Activated naive CD8-positive, alpha-beta T cell treated with anti-CD3 and anti-CD28 coated beads for 36 hours (primary cell): ENCODE data around the gene RXFP1. TPM values are rescaled to one million over a fixed set of nuclear protein-coding genes. Genes with fewer than 3 reads are reported as not detected.
"Not testable (repeated sequence)": the region's sequence is repeated elsewhere in the genome, so short reads cannot be mapped to it uniquely, and the experiment has no call there.

Experiments used
- DNase-seq: peaks from one replicate; pipeline ENCODE4 v3.0.0; 2021
- H3K27ac Mint-ChIP-seq: one replicate; pipeline ENCODE4 v1.8.0; 2022; ENCODE audit warnings: mild to moderate bottlenecking, moderate library complexity, mixed read lengths
- H3K27me3 Mint-ChIP-seq: one replicate; pipeline ENCODE4 v1.8.0; 2022; ENCODE audit warnings: mild to moderate bottlenecking, mixed read lengths
- H3K36me3 Mint-ChIP-seq: one replicate; pipeline ENCODE4 v1.8.0; 2021; ENCODE audit warnings: mild to moderate bottlenecking, mixed read lengths
- H3K4me1 Mint-ChIP-seq: one replicate; pipeline ENCODE4 v1.8.0; 2021; ENCODE audit warnings: mixed read lengths
- H3K4me3 Mint-ChIP-seq: one replicate; pipeline ENCODE4 v1.8.0; 2022; ENCODE audit warnings: mild to moderate bottlenecking, moderate library complexity, mixed read lengths
- H3K9me3 Mint-ChIP-seq: one replicate; pipeline ENCODE4 v1.8.0; 2022; ENCODE audit warnings: mixed read lengths
- total RNA-seq, 2 experiments: library from RNA; stranded (reverse); gene quantifications; one replicate each; pipeline ENCODE4 v1.2.3, GENCODE V29; 2021

Gene RXFP1
- total RNA-seq, 2 experiments from 2014 or later = not detected

DNA sequence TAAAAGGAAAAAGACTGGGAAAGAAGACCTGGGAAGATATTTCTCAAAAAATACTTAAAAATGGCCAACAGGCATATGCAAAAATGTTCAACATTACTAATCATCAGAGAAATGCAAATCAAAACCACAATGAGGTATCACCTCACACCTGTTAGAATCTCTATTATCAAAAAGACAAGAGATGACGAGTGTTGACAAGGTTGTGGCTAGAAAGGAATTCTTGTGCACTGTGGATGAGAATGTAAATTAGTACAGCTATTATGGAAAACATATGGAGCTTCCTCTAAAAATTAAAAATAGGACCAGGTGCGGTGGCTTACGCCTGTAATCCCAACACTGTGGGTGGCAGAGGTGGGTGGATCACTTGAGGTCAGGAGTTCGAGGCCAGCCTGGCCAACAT lies 100.0 kb downstream of the RXFP1 start:
- Mint-ChIP-seq H3K9me3 (no peaks in the 10 kb centered on the region), H3K4me3 (no peak overlapping the region), H3K36me3 (no peaks in the 10 kb centered on the region), H3K27me3 (peaks cover 18% of the 10 kb centered on the region), H3K4me1 (no peaks in the 10 kb centered on the region), H3K27ac (no peak overlapping the region)
- no peak for DNase-seq

DNA sequence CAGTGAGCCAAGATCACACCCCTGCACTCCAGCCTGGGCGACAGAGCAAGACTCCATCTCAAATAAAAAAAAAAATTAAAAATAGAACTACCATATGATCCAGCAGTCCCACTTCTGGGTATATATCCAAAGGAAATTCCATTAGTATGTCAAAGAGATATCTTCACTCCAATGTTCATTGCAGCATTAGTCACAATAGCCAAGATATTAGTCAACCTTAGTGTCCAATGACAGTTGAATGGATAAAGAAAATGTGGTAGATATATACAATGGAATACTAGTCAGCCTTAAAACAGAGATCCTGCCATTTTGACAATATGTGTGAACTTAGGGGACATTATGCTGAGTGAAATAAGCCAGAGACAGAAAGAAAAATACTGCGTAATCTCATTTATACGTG lies 100.6 kb downstream of the RXFP1 start:
- H3K4me1 Mint-ChIP-seq = no peaks in the 10 kb centered on the region
- no peak overlapping the region for H3K27ac Mint-ChIP-seq
- H3K9me3 Mint-ChIP-seq = no peaks in the 10 kb centered on the region
- DNase-seq = no peak
- H3K36me3 Mint-ChIP-seq = no peaks in the 10 kb centered on the region
- H3K27me3 Mint-ChIP-seq = peaks cover 18% of the 10 kb centered on the region
- H3K4me3 Mint-ChIP-seq = no peak overlapping the region

DNA sequence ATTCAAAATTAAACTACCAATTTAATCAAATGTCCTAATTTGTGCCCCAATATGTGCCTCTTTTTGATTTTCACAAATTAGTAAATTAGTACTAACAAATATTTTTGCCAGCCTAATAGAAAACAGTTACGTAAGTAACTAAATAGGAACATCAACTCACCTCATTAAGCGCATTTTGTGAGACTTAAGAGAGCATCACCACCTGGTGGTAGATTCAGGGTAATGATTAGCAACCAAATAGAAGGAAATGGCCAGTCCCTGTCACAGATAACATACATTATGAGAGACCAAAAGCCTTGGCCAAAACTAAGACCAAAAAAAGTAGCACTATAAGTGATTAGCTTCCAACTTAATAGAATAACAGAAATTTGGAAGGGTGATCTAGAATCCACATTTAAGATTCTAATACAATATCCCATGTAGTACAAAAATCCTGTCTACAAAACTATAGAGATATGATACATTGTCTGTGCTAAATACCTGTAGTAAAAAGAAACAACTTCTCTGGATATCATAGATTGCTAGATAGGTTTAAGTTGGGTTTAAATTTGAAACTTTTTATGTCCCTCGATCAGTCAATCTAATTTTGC lies 103.3 kb downstream of the RXFP1 start:
- Mint-ChIP-seq H3K36me3 (no peaks in the 10 kb centered on the region), H3K4me1 (no peaks in the 10 kb centered on the region), H3K27me3 (peaks cover 16% of the 10 kb centered on the region), H3K4me3 (no peak overlapping the region), H3K27ac (no peak overlapping the region), H3K9me3 (no peaks in the 10 kb centered on the region)
- no peak for DNase-seq

DNA sequence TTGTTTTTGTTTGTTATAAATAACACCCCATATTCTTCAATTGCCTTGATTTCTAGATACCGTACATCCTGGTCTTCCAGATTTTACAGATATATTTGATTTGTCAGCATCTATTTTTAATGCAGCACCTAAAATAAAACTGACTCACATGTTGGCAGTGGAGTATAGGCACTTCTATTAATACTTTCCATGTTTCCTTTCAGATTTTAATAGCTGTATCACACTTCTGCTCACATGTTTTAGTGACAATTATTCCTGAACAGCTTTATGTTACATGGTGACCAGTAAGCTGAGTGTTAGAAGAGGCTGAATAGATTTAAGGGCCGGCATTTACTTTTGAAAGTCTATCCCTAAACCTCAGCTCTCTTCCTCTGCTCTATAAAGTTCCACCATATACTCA lies 103.9 kb downstream of the RXFP1 start:
- Mint-ChIP-seq H3K36me3 (no peaks in the 10 kb centered on the region), H3K27me3 (peaks cover 10% of the 10 kb centered on the region), H3K4me3 (no peak overlapping the region), H3K4me1 (no peaks in the 10 kb centered on the region), H3K9me3 (no peaks in the 10 kb centered on the region), H3K27ac (no peak overlapping the region)
- no peak for DNase-seq

DNA sequence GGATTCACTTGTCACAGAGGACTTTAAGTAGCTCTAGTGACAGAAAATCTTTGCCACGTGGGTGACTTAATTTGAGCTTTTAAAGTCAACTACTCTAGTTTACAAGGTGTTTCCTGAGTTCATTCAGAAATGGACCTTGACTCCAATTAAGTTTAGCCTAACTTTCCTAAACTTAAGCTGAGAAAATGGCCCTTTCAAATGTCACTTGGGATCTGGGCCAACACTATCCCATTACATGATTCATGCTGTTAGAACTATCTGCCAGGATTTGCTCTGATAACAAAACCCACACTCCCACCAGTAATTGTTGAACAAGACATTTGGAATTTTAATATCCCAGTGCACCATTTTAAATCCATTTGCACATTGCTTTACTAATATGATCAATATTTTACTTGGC lies 109.2 kb downstream of the RXFP1 start:
- H3K36me3 Mint-ChIP-seq = no peaks in the 10 kb centered on the region

DNA sequence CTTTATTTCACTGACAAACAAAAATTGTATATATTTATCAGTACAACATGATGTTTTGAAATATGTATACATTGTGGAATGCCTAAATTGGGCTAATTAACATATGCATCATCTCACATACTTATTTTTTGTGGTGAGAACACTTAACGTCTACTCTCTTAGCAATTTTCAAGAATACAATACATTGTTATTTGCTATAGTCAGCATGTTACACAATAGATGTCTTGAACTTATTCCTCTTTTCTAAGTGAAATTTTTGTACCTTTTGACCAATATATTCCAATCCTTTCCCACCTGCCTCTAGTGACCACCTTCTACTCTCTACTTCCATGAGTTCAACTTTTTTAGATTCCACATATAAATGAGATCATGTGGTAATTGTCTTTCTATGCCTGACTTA lies 114.9 kb downstream of the RXFP1 start:
- DNase-seq = no peak
- Mint-ChIP-seq H3K4me3 (no peak overlapping the region), H3K36me3 (no peaks in the 10 kb centered on the region), H3K27ac (no peak overlapping the region), H3K27me3 (peaks cover 20% of the 10 kb centered on the region), H3K4me1 (no peaks in the 10 kb centered on the region), H3K9me3 (no peaks in the 10 kb centered on the region)

More for the DNA sequence above, 109.2 kb downstream of the RXFP1 start:
- no peak for DNase-seq
- Mint-ChIP-seq H3K27me3 (peaks cover 11% of the 10 kb centered on the region), H3K4me1 (no peaks in the 10 kb centered on the region), H3K27ac (no peak overlapping the region), H3K9me3 (no peaks in the 10 kb centered on the region), H3K4me3 (no peak overlapping the region)

DNA sequence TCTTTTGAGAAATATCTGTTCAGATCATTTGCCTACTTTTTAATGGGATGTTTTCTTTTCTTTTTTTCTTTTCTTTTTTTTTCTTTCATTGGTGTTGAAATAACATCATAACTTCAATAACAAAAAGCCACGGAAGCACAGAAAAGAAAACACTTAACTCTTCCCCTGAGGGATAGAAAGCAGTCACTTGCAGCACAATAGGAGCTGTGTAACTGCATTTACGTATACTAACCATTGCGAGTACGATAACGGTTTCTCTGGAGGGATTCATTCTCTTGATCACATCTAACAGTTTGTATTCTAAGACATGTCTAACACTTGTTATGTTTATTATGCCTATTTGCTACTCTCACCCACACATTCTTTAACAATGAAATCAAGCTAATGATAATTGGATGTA lies 122.7 kb downstream of the RXFP1 start:
- Mint-ChIP-seq H3K27ac (no peak overlapping the region), H3K27me3 (peaks cover 9% of the 10 kb centered on the region), H3K9me3 (no peaks in the 10 kb centered on the region), H3K4me1 (no peaks in the 10 kb centered on the region), H3K4me3 (no peak overlapping the region), H3K36me3 (no peaks in the 10 kb centered on the region)
- DNase-seq = no peak

DNA sequence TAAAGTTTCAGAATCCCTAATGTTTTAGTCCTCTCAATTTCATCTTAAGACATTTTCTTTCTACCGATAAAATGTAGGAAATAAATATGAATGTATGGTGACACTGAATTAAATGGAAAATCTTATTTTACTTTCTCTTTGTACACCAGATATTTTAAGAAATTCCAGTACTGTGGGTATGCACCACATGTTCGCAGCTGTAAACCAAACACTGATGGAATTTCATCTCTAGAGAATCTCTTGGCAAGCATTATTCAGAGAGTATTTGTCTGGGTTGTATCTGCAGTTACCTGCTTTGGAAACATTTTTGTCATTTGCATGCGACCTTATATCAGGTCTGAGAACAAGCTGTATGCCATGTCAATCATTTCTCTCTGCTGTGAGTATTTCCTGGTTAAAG lies 123.1 kb downstream of the RXFP1 start:
- no peak overlapping the region for H3K4me3 Mint-ChIP-seq
- H3K9me3 Mint-ChIP-seq = no peaks in the 10 kb centered on the region
- H3K27me3 Mint-ChIP-seq = peaks cover 9% of the 10 kb centered on the region
- no peak overlapping the region for H3K27ac Mint-ChIP-seq
- H3K4me1 Mint-ChIP-seq = no peaks in the 10 kb centered on the region
- no peaks in the 10 kb centered on the region for H3K36me3 Mint-ChIP-seq
- no peak for DNase-seq

DNA sequence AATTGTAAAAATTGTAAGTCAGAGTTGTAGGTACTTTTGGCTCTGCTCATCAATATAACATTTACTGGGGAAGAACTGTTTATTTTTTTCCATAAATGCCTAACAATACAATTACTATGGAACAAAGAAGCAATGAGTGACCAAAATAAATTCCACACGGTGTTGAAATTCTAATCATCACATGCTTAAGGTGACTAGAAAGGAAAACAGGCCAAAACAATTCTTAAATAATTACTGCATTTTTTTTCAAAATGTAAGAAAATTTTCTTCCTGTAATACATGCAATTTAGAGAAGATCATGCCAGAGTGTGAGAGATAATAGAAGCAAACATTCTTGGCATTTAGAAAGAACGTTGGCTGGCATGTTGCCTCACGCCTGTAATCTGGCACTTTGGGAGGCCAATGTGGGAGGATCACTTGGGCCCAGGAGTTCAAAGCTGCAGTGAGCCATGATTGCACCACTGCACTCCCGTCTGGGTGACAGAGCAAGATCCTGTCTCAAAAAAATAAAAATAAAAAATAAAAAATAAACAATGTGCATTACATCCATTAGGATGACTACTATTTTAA lies 127.5 kb downstream of the RXFP1 start:
- Mint-ChIP-seq H3K4me3 (no peak overlapping the region), H3K9me3 (no peaks in the 10 kb centered on the region), H3K27me3 (peaks cover 4% of the 10 kb centered on the region), H3K27ac (no peak overlapping the region), H3K36me3 (no peaks in the 10 kb centered on the region), H3K4me1 (peaks cover 6% of the 10 kb centered on the region)
- no peak for DNase-seq

DNA sequence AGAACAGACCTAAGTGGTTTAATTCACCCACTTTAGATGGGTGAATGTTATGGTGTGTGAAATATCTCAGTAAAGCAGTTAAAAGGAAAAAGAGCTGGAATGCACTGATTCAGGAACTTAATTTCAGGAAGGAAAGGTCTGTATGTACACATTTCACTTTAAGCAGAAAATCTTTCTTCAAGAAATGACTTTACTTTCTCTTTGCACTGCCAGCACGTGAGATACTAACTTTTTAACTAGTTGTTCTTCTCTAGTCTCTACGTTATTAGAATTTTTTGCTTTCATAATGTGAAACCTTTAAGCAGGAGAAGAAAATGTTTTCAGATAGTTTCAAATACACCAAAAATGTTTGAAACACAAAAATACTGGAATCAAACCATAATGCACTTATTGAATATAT lies 131.2 kb downstream of the RXFP1 start:
- Mint-ChIP-seq H3K4me3 (peak overlapping the region; percentile 22), H3K9me3 (no peaks in the 10 kb centered on the region), H3K4me1 (peaks cover 6% of the 10 kb centered on the region), H3K27ac (no peak overlapping the region), H3K27me3 (no peaks in the 10 kb centered on the region), H3K36me3 (no peaks in the 10 kb centered on the region)
- no peak for DNase-seq

DNA sequence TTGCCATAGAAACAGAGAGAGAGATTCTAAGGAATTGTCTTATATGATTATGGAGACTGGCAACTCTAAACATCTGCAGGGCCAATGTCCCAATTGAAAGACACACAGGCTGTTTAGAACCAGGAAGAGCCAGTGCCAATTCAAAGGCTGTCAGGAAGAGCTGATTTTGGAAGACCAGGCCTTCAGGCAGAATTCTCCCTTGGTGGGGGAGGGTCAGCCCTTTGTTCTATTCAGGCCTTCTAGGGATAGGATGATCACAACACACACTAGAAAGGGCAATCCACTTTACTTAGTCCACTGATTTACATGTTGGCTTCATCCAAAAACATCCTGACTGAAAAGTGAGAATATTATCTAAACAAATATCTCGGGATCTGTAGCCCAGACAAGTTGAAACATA lies 134.8 kb downstream of the RXFP1 start:
- DNase-seq = no peak
- Mint-ChIP-seq H3K4me3 (no peak overlapping the region), H3K36me3 (no peaks in the 10 kb centered on the region), H3K27ac (no peak overlapping the region), H3K27me3 (peaks cover 4% of the 10 kb centered on the region), H3K9me3 (no peaks in the 10 kb centered on the region), H3K4me1 (peaks cover 6% of the 10 kb centered on the region)

DNA sequence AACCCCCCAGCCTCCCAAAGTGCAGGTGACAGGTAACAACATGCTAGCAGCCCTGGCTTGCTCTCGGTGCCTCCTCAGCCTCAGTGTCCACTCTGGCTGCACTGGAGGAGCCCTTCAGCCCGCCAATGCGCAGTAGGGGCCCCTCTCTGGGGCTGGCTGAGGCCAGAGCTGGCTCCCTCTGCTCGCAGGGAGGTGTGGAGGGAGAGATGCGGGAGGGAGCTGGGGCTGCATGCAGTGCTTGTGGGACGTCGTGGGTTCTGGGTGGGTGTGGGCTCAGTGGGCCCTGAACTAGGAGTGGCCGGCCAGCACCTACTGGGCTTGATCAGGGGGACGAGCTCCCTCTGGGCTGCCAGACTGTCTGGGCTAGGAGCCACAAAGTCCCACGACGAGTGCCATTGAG lies 135.6 kb downstream of the RXFP1 start:
- Mint-ChIP-seq H3K36me3 (no peaks in the 10 kb centered on the region), H3K4me1 (peaks cover 6% of the 10 kb centered on the region), H3K27ac (no peak overlapping the region)

DNA sequence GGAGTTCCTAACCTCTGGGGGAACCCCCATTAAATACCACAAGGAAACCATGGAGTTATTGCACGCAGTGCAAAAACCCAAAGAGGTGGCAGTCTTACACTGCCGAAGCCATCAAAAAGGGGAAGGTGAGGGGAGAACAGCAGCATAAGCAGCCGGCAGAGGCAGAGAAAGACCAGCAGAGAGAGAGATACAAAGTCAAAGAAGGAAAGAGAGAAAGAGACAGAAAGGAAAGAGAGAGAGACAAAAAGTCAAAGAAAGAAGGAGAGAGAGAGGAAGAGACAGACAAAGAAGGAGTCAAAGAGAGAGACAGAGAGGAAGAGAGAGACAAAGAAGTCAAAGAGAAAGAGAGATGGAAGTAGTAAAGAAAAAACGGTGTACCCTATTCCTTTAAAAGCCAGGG lies 141.6 kb downstream of the RXFP1 start:
- DNase-seq, H3K27ac Mint-ChIP-seq, H3K4me3 Mint-ChIP-seq, H3K27me3 Mint-ChIP-seq, H3K9me3 Mint-ChIP-seq, H3K4me1 Mint-ChIP-seq: not testable (repeated sequence)
- H3K36me3 Mint-ChIP-seq = peaks cover 11% of the 10 kb centered on the region

More for the DNA sequence above, 135.6 kb downstream of the RXFP1 start:
- Mint-ChIP-seq H3K9me3 (no peaks in the 10 kb centered on the region), H3K4me3 (no peak overlapping the region), H3K27me3 (peaks cover 4% of the 10 kb centered on the region)
- DNase-seq = no peak

DNA sequence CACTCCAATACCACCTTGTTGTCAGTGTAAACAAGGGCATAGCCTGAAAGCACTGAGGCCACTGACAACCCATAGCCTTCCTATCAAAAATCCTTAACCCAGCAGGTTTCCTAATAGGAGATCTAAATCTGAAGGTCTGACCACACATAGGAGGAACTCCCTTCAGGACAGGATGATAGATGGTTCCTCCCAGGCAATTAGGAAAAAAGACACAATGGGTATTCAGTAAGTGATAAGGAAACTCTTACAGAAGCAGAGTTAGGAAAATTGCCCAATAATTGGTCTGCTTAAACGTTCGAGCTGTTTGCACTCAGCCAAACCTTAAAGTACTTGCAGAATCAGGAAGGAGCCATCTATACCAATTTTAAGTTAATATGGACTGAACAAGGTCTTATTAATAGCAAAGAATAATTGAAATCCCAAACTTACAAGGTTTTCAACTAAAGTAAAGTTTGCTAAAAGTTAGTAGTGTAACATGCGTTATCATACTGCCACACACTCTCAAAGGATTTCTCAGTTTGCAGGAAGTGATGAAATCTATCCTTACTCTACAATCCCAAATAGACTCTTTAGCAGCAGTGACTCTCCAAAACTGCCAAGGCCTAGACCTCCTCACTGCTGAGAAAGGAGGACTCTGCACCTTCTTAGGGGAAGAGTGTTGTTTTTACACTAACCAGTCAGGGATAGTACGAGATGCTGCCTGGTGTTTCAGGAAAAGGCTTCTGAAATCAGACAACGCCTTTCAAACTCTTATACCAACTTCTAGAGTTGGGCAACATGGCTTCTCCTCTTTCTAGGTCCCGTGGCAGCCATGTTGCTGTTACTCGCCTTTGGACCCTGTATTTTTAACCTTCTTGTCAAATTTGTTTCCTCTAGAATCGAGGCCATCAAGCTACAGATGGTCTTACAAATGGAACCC lies 142.3 kb downstream of the RXFP1 start:
- not testable (repeated sequence) for H3K4me3 Mint-ChIP-seq, DNase-seq, H3K27me3 Mint-ChIP-seq, H3K4me1 Mint-ChIP-seq, H3K27ac Mint-ChIP-seq, H3K9me3 Mint-ChIP-seq
- H3K36me3 Mint-ChIP-seq = peaks cover 13% of the 10 kb centered on the region

DNA sequence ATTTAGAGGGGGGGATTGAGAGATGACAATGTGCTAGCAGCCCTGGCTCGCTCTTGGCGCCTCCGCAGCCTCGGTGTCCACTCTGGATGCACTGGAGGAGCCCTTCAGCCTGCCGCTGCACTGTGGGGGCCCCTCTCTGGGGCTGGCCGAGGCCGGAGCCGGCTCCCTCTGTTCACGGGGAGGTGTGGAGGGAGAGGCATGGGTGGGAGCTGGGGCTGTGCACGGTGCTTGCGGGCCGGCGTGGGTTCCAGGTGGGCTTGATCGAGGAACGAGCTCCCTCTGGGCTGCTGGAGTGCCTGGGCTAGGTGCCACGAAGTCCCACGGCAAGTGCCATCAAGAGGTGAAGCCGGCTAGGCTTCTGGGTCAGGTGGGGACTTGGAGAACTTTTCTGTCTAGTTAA lies 143.1 kb downstream of the RXFP1 start:
- H3K27me3 Mint-ChIP-seq = peaks cover 3% of the 10 kb centered on the region
- peaks cover 8% of the 10 kb centered on the region for H3K4me1 Mint-ChIP-seq
- no peak overlapping the region for H3K27ac Mint-ChIP-seq
- H3K4me3 Mint-ChIP-seq = no peak overlapping the region
- no peaks in the 10 kb centered on the region for H3K9me3 Mint-ChIP-seq
- DNase-seq = no peak
- peaks cover 17% of the 10 kb centered on the region for H3K36me3 Mint-ChIP-seq

DNA sequence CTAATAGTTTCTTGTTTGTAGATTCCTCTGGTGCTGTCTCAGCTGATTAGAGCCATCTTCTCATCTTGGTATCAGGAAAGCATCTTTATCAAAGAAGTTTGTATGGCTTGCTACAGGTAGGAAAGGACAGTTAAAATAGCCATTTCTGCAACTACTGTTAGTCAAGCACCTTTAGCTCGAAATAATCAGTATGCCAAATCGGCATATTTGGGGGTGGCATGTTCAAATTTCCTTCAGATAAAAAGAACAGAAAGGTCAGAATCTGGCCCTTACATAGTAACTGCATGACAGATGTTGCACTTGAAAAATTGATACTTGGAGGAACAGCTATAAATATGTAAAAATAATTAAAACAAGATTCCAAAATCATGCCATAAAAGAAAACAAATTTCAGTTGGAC lies 145.2 kb downstream of the RXFP1 start:
- H3K9me3 Mint-ChIP-seq = no peaks in the 10 kb centered on the region
- H3K27ac Mint-ChIP-seq = no peak overlapping the region

More for the DNA sequence above, 145.2 kb downstream of the RXFP1 start:
- Mint-ChIP-seq H3K27me3 (no peaks in the 10 kb centered on the region), H3K36me3 (peaks cover 25% of the 10 kb centered on the region), H3K4me1 (peaks cover 17% of the 10 kb centered on the region), H3K4me3 (no peak overlapping the region)
- DNase-seq = no peak
